Urothelium cell line (cell line): Measurements from ENCODE around the gene GRK5.
"Not testable (repeated sequence)": the region's sequence is repeated elsewhere in the genome, so short reads cannot be mapped to it uniquely, and the experiment has no call there.

Experiments
- DNase-seq: peaks from one replicate; pipeline ENCODE4 v3.0.0; 2011; ENCODE audit warnings: low spot score, mixed read lengths
- FAIRE-seq: peaks from 2 replicates; lab custom pipeline; 2011; peaks lifted over from hg19 to GRCh38; lab: Jason Lieb, UNC

GRK5 gene

DNA sequence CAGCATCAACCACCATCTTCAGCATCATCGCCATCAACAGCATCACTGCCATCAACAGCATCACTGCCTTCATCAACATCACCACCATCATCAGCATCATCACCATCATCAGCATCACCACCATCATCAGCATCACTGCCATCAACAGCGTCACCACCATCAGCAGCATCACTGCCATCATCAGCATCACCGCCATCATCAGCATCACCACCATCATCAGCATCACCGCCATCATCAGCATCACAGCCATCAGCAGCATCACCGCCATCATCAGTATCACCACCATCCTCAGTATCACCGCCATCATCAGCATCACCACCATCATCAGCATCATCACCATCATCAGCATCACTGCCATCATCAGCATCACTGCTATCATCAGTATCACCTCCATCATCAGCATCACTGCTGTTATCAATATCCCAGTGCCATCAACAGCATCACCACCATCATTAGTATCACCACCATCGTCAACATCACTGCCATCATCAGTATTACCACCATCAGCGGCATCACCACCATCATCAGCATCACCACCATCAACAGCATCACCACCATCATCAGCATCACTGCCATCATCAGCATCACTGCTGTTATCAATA lies 220.0 kb downstream of the GRK5 start:
- FAIRE-seq (no peak), DNase-seq (no peak)

DNA sequence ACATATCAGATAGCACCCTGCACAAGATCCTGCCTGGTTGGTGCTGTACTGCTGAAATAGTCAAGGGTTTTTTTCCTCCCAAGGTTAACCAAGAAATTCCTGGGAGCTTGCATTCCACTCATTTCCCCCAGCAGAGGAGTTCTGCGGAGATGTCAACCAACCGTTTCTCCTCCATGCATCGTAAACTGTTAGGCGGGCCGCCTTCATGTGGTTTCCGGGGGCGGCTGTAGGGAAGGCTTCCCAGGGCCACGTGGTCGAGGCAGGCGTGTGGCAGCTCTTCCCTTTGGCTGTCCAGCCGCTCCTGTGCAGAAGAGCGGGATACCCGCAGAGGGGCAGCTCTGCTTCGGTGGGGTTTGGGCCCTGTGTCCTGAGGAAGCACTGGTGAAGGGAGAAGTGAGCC lies 221.4 kb downstream of the GRK5 start:
- FAIRE-seq = no peak
- peak; percentile 86 for DNase-seq

DNA sequence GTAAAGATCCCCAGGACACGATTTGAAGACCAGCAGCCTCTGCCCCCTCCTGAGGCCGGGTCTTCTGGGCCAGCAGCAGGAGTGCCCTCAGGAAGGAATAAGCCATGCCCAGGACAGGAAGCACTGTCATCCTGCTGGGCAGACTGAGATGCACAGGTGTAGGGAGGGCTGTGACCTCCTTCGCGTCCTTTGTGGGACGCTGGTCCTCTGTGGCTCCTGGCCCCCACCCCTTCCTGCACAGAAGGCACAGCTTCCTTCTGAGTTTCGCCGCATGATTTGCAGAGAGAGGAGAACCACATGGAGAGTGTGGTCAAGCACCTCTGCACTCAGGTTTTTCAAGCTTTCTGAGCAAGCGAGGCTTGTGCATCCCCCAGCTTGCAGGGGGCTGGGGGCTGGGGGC lies 222.4 kb downstream of the GRK5 start:
- DNase-seq (no peak), FAIRE-seq (peak; percentile 68)

DNA sequence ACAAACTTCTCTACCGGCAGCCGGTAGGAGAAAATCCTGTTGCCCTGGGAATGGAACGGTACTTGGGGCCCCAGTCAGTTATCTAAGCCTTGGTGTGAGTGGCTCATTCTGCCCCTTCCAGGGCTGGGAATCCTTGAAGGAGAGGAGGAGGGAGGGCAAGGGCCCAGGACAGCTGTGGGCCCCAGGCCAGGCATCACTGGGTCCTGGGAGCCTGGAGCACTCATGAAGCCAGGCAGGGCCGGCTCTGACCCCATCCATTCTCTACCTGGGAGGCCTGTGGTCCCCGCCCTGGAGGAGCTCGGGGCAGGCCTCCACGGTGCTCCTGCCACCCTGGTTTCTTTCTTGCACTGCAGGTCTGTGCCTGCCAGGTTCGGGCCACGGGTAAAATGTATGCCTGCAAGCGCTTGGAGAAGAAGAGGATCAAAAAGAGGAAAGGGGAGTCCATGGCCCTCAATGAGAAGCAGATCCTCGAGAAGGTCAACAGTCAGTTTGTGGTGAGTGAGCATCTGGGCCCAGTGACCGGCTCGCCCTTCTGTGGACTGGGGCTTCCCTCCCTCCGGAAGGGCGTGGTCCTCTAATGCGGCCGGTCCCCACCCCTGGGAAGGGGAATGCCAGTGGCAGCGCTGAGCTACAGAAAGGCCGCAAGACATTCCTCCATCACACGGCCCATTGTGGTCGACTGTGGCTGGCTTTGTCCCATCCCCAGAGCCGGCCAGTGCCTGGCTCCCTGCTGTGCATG lies 223.8 kb downstream of the GRK5 start:
- no peak for DNase-seq
- FAIRE-seq = no peak

DNA sequence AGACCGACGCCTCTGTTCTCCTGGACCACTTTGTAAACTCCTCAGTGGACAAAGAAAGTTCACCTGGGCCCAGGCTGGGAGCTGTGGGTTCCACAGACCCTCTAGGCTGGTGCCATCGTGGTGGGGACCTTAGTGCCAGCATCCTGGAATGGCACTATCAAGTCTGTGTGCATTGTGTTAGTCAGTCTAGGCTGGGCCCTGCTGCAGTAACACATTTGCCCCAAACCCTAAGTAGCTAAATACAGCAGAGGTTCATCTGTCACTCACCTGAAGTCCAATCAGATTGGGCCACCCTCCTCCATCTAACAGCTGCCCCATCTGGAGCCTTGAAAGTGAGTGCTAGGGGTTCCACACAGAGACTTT lies 224.4 kb downstream of the GRK5 start:
- no peak for FAIRE-seq
- DNase-seq = no peak

DNA sequence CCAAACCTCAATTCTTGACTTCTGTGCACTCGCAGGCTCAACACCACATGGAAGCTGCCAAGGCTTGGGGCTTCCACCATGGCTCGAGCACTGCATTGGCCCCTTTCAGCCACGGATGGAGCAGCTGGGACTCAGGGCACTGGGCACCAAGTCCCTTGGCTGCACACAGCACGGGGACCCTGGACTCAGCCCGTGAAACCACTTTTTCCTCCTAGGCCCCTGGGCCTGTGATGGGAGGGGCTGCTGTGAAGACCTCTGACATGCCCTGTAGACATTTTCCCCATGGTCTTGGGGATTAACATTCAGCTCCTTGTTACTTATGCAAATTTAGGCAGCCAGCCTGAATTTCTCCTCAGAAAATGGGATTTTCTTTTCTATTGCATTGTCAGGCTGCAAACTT lies 227.6 kb downstream of the GRK5 start:
- DNase-seq, FAIRE-seq: not testable (repeated sequence)

DNA sequence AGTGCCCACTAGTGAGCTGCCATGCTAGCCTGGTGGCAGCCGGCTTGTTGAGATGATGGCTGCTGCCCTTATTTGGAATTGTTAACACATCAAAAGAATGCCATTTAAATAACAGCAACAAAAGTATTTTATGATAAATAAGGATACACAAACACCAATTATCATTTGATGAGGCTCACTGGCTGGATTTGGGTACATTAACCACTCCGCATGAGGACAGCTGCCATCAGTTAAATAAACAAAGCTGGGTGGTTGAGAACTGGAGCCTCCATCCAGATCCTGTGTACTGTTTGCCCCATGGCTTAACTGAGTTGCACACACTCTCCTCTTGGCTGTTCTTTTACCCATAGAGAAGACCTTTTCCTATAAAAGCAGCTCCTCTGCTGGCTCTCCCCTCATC lies 231.3 kb downstream of the GRK5 start:
- FAIRE-seq (no peak), DNase-seq (no peak)

DNA sequence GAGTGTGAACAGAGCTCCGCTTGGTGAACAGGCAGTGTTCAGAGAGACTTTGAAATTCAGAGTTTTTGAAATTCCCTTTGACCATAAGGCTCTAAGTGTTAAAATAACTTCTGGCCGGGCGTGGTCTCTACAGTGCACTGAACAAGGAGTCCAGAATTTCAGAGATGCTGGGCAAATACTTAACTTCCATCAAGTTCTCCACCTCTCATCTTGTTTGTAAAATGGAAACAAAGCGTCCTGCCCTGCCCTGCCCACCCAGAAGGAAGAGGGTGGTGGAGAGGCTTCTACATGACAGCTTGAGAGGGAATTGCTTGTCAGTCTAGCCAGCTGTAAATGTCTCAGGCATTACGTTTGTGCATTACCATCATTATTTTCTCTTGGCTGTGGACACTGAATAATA lies 232.6 kb downstream of the GRK5 start:
- no peak for FAIRE-seq
- DNase-seq = no peak

DNA sequence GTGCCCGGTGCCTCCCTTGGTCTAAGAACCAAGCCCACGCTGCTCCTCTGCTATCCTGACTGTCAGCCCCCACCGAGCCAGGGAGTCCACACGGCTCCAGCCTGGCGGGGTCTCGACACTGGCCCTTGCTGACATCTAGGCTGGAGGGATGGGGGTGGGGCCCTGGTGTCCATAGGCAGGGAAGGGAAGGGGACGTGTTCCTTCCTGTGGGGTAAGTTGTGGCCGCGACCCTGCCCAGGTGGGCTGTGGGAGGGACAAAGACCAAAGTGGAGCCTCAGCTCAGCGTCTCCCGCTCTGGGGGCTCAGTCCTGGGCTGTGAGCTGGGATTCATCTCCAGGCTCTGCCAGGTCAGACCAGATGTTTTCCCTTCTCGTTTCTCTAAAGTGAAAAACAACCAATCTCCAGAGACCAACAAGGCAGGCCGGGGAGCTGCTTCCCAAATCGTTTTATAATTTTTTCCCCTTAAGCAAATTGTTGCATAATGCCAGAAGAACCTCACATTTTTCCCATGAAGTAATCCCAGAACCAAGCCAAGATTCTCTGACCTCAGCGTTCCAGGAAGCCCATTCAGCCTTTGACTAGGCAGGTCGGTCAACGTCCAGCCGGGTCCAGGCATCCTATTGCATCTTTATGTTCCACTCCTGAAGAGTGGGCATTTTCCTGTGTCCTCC lies 233.9 kb downstream of the GRK5 start:
- FAIRE-seq (no peak), DNase-seq (no peak)

DNA sequence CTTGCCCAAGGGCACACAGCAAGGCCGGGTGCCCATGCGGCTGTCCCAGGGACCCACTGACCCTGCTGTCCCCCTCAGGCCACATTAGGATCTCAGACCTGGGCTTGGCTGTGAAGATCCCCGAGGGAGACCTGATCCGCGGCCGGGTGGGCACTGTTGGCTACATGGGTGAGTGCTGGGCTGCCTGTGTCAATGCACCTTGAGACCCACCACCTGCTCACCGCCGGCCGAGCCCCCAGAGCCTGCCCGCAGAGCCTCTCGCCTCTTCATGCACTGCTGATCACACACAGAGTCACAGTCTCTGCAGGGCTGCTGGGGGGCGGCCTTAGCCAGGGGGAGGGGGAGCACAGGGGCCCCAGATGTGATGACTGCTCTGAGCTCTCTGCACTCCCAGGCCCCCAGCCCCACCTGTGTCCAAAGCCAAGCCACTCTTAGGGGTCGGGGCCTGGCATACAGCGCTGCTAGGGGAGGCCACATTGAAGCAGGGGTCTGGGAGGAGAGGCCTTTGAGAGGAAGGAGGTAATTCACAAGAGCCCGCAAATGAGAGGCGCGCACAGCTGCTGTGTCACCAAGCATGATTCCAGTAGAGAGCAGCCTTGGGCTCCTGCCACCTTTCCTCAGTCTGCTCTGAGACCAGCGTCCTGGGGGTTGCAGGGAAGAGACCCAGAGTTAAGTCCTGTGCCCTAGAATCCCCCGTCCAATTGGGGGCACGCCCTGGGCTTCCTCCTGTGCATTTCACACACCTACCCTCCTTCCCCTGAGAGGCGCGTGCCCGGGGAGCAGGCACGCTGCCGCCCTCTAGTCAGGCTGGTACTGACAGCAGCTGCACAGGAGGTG lies 234.8 kb downstream of the GRK5 start:
- no peak for FAIRE-seq
- no peak for DNase-seq

DNA sequence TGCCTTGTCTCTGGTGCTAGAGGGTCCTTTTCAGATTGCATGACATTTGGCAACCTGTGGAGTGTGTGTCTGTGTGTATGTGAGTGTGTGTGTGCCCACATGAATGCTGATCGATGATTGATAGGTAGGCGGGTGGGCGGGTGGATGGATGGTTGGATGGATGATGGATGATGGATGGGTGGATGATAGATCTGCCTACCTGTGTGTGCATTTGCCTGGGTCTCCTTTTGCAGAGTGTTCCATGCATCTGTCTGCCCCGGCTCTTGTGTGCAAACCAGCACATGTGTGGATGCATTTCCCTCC lies 235.3 kb downstream of the GRK5 start:
- DNase-seq = no peak
- FAIRE-seq = no peak

DNA sequence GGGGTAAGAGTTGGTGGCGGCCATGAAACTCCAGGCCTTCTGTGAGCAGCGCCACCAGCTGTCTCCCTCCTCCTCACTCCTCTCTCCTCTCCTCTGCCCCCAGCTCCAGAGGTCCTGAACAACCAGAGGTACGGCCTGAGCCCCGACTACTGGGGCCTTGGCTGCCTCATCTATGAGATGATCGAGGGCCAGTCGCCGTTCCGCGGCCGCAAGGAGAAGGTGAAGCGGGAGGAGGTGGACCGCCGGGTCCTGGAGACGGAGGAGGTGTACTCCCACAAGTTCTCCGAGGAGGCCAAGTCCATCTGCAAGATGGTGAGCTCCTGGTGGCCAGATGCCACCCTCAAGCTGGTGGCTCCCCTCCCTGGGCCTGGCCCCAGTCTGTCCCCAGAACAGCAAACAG lies 236.1 kb downstream of the GRK5 start:
- no peak for DNase-seq
- no peak for FAIRE-seq

DNA sequence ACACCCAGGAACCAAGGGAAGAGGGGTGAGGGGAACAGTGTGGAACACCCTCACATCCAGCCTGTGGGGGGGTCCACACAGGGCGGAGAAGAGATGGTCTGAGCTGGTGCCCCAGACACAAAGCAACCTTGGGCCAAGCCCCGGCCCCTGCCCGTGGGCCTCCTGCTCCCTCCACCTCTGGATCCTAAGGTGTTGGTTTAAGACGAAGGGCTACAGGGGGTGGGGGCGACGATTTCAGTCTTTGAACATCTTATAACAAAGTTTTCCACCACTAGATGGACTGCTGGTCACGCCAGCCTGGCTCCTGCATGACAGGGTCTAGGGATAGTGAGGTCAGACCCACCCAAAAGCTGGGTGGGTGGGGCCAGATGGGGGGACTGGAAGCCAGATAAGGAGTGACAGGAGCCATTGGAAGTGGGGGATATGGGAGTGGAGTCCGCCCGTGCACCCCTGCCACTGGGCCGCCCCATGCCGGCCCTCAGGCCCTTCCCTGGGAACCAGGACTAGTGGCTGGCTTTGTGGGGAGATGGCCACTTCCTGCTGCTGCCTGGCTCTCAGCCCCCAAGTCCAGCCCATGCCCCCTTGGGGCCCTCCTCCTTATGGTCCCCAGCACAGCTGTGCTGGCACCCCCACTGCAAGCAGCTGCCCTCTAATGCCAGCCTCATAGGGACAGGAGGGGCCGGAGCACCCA lies 236.7 kb downstream of the GRK5 start:
- FAIRE-seq = no peak

DNA sequence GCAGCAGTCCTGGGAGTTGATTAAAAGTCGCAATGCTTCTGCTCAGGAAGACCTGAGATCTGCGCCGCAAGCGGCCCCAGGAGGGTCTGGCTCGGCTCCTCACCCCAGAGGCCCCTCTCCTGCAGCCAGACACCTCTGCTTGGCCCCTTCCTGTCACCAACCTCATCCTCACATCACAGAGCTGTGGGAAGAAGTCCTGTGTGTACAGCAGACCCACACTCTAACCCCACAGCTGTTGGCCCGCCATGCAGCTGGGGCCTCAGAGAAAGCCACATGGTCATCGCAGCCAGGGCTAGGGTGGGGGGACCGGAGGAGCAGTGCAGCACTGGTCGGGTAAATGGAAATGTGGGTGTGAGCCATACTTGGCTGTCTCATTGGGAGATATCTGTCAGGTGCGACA lies 237.5 kb downstream of the GRK5 start:
- peak; percentile 9 for FAIRE-seq

More for the DNA sequence above, 236.7 kb downstream of the GRK5 start:
- DNase-seq = no peak

DNA sequence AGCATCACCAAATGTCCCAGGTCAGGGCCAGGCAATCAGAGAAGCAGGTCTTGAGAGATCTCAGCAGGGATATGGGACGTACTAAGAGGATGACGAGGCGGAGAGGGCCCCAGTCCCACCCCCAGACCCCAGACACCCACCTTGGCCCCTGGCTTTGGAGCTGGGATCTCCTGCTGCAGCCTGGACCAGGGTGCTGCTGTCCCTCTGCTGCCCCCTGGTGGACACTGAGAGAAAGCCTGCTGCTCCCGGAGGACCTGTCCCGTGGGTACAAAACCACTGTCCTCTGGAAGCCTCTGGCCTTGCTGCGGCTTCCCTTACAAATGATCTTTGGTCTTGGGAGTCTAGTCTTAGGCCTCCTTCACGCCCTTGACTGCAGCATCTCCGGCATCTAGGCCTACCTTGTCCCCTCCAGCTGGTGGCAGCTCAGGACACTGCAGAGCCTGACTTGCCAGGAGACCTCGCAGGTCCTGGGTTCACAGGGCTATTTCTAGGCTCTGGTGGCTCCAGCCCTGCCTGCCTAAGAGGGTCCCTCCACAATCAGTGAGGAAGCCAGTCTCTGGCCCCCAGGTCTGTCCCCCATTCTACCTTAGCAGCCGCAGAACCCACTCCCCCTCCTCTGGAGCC lies 238.1 kb downstream of the GRK5 start:
- FAIRE-seq (no peak), DNase-seq (peak; percentile 84)

More for the DNA sequence above, 237.5 kb downstream of the GRK5 start:
- no peak for DNase-seq

DNA sequence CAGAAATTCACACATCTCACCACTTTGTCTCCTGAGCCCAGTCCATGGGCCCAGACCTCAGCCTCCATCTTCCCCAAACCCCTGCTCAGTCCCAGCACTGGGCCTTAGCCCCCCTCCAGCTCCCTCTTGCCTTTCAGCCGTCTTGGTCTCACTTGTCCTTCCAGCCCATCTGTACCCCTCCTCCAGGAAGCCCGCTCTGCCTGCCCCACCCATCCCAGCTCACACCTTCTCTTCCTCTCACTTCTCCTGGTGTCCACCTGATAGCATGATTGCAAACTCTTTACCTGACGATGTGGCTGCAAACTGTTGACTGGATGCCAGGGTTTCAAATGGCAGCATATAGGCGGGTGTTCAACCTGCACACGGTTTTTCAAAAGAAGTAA lies 238.6 kb downstream of the GRK5 start:
- DNase-seq (no peak), FAIRE-seq (no peak)

DNA sequence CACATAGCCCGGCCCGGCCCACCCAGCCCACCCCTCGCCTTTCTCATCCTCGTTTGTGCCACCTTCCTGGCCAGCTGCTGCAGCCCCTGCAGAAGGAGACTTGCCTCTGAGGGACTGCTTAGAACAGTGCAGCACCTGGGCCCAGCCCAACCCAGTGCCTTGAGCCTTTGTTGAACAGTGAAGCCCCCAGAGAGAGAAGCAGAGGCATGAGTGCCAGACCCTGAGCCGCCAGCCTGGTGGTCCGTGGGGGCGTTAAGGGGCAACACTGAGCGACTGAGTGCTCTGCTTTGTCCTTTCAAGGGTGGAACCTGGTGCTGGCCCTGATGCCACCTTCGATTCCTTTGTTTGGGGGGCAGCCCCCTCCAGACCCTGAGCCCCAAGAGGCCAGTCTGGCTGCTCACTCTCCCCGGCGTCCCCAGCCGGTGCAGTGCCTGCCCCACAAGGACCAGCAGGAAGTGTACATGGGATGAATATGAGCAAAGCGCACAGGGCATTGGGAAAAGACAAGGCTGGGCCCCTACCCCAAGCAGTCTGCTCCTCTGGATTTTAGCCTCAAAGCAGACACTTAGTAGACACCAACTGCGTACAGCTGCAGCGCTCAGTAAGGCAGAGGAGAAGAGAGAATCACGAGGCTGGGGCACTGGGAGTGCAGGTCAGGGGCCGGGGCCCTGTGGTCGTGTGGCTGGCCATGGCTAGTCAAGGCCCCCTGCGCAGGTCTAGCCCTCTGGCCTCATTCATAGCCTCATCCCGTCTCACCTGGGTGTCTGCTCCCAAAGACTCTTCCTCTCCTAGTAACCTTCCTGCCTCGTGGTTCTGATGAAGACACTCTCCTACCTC lies 239.3 kb downstream of the GRK5 start:
- no peak for FAIRE-seq
- no peak for DNase-seq

DNA sequence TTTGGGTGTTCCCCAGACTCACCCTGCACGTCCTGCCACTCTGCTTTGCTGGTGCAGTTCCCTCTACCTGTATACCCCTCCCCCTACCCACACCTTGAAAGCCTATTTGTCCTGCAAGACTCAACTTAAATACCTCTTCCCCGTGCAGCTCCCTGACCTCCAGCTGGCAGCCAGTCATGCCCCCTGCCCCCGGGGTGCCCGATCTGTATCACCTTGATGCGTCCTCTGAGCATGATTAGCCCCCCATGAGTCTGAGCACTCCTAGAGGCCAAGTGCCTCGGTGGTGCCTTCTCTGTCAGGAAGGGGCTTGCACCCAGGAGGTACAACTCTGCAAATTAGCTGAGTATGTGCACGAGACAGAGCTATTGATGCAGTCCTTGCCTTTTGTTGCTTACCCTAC lies 240.1 kb downstream of the GRK5 start:
- FAIRE-seq = no peak

DNA sequence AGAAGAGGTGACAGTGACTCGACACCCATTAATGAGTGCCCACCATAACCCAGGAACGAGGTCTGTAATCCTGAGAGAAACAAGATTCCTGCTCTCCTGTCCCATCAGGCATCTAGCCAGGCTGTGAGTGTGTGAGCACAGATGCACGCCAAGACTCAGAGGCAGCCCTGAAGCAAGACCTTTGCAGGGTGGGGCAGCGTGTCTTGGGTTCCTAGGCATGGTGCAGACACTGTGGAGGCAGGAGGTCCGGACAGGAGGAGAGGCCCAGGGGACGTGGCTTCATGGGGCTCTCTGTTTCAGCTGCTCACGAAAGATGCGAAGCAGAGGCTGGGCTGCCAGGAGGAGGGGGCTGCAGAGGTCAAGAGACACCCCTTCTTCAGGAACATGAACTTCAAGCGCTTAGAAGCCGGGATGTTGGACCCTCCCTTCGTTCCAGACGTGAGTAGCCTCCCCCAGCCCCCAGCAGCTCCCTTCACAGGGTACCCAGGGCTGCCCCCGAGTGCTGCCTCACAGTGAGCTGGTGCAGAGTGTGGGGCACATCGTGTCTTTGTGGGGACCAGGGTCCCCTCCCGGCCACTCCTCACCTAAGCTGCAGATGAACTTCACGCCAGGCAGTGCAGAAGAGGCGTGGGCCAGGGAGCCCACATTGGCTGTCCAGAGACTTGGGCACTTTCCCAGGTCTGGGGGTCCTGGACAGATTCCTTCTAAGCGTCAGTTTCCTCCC lies 240.6 kb downstream of the GRK5 start:
- DNase-seq (no peak), FAIRE-seq (no peak)

More for the DNA sequence above, 240.1 kb downstream of the GRK5 start:
- DNase-seq = no peak
